HCT116 (cell line): ENCODE measurements around the gene PGR. TPM values are rescaled to one million over a fixed set of nuclear protein-coding genes. Genes with fewer than 3 reads are reported as not detected.

ENCODE experiments used
- ATAC-seq: fragments of 200-7000 bp; cut with Tn5 transposase; 2 replicates; pipeline ENCODE4 v1.9.1; 2020; ENCODE audit warnings: mild to moderate bottlenecking, moderate library complexity
- BruUV-seq: library from RNA; stranded (reverse); fragments of 400-500 nt; replicated peaks from 2 replicates; lab custom pipeline; 2021; lab: Mats Ljungman, UMichigan
- CTCF ChIA-PET: fragments of 300-600 bp; sonication (Branson Sonifier 250); formaldehyde crosslinking; loops from one replicate; lab custom pipeline; 2021; ENCODE audit warnings: antibody characterized with exemption; lab: Charles Lee
- POLR2A ChIA-PET: fragments of 300-600, 350-600 bp; sonication (Branson Sonifier 250); formaldehyde crosslinking; loops from one replicate; lab custom pipeline; 2021; ENCODE audit warnings: antibody characterized with exemption; lab: Charles Lee
- RAD21 ChIA-PET, 2 experiments: fragments of 300-600 bp; sonication (Branson Sonifier 250); formaldehyde crosslinking; loops; one replicate each; lab custom pipeline; 2023; ENCODE audit warnings: low total read pairs in 2 of 2; ENCODE audit not compliant: uncharacterized antibody in 2 of 2, unreplicated experiment in 2 of 2, low non-redundant PET in 1 of 2; lab: Charles Lee
- DNase-seq: peaks from one replicate; pipeline ENCODE4 v3.0.0-alpha.2; 2010; ENCODE audit warnings: low read depth, low spot score
- H2AFZ ChIP-seq: fragments of 200-600 bp; shearing (Covaris generic), sonication (generic); 2 replicates; pipeline ENCODE4 v1.6.1; 2017; ENCODE audit warnings: low read depth, mixed run types, mixed read lengths, antibody characterized with exemption, low read length; ENCODE audit not compliant: poor library complexity, severe bottlenecking
- H3K27ac ChIP-seq: 2 replicates; pipeline ENCODE4 v1.5.1; 2012; ENCODE audit warnings: low read depth, low read length
- H3K27me3 ChIP-seq: fragments of 200-600 bp; sonication (generic); 2 replicates; pipeline ENCODE4 v1.6.1; 2016; ENCODE audit warnings: mixed run types, low read length, mixed read lengths; ENCODE audit not compliant: insufficient read depth
- H3K36me3 ChIP-seq, 2 experiments: fragments of 200-500 bp in 1 of 2; fragments of 200-600 bp in 1 of 2; sonication (Bioruptor generic) in 1 of 2; sonication (generic) in 1 of 2; 2 replicates each; pipeline versions ENCODE4 v1.5.1 to v1.6.1; 2014 to 2016; ENCODE audit warnings: low read length in 2 of 2, inconsistent platforms in 1 of 2, mixed read lengths in 1 of 2, mixed run types in 1 of 2; ENCODE audit not compliant: insufficient read depth in 2 of 2, control insufficient read depth in 1 of 2
- H3K4me1 ChIP-seq, 2 experiments: fragments of 200-600 bp in 1 of 2; sonication (generic) in 1 of 2; 2 replicates each; pipeline versions ENCODE4 v1.5.1 to v1.6.1; 2012 to 2017; ENCODE audit warnings: low read length in 2 of 2, inconsistent platforms in 1 of 2, mild to moderate bottlenecking in 1 of 2, mixed read lengths in 1 of 2, mixed run types in 1 of 2, moderate library complexity in 1 of 2; ENCODE audit not compliant: insufficient read depth in 2 of 2, control insufficient read depth in 1 of 2
- H3K4me2 ChIP-seq: fragments of 200-600 bp; sonication (generic); 2 replicates; pipeline ENCODE4 v1.6.1; 2017; ENCODE audit warnings: mixed run types, low read length, mixed read lengths
- H3K4me3 ChIP-seq, 2 experiments: fragments of 200-600 bp in 1 of 2; sonication (generic) in 1 of 2; replicated peaks in 1 of 2; 2 replicates each; pipeline ENCODE4 v1.5.1; 2011 to 2016; ENCODE audit warnings: low read length in 2 of 2, control low read depth in 1 of 2, low read depth in 1 of 2, mild to moderate bottlenecking in 1 of 2, mixed read lengths in 1 of 2, mixed run types in 1 of 2
- H3K79me2 ChIP-seq: fragments of 200-600 bp; sonication (generic); 2 replicates; pipeline ENCODE4 v1.6.1; 2017; ENCODE audit warnings: mild to moderate bottlenecking, mixed run types, low read length, moderate library complexity, mixed read lengths; ENCODE audit not compliant: insufficient read depth
- H3K9ac ChIP-seq: fragments of 200-600 bp; sonication (generic); 2 replicates; pipeline ENCODE4 v1.6.1; 2016; ENCODE audit warnings: low read length, mixed read lengths
- H3K9me2 ChIP-seq: fragments of 200-600 bp; sonication (generic), shearing (Covaris generic); 2 replicates; pipeline ENCODE4 v1.6.1; 2017; ENCODE audit warnings: mixed run types, mild to moderate bottlenecking, moderate library complexity; ENCODE audit not compliant: insufficient read depth
- H3K9me3 ChIP-seq, 2 experiments: fragments of 200-500 bp in 1 of 2; fragments of 200-600 bp in 1 of 2; sonication (Bioruptor generic) in 1 of 2; sonication (generic) in 1 of 2; 2 replicates each; pipeline ENCODE4 v1.6.1; 2014 to 2017; ENCODE audit warnings: low read length in 2 of 2, mixed read lengths in 2 of 2, inconsistent platforms in 1 of 2, low read depth in 1 of 2, mild to moderate bottlenecking in 1 of 2, mixed run types in 1 of 2, moderate library complexity in 1 of 2; ENCODE audit not compliant: control insufficient read depth in 1 of 2, insufficient read depth in 1 of 2
- H4K20me1 ChIP-seq: fragments of 200-600 bp; sonication (generic), shearing (Covaris generic); 2 replicates; pipeline ENCODE4 v1.6.1; 2017; ENCODE audit warnings: mixed run types, mild to moderate bottlenecking, moderate library complexity; ENCODE audit not compliant: insufficient read depth
- ATF3 ChIP-seq: IDR thresholded peaks from 2 replicates; pipeline ENCODE4 v1.6.1; 2012
- ELF1 ChIP-seq: IDR thresholded peaks from 2 replicates; pipeline ENCODE4 v1.6.1; 2012; ENCODE audit warnings: low read depth, borderline replicate concordance
- EZH2 ChIP-seq: fragments of 200-600 bp; sonication (generic); IDR thresholded peaks from 2 replicates; pipeline ENCODE4 v1.6.1; 2017; ENCODE audit warnings: antibody characterized with exemption, mixed run types
- EZH2phosphoT487 ChIP-seq: fragments of 200-600 bp; IDR thresholded peaks from 2 replicates; pipeline ENCODE4 v1.6.1; 2018; ENCODE audit warnings: antibody characterized with exemption, borderline replicate concordance
- POLR2A ChIP-seq: IDR thresholded peaks from 2 replicates; pipeline ENCODE4 v1.7.0; 2011; ENCODE audit warnings: borderline replicate concordance; ENCODE audit not compliant: insufficient read depth, insufficient read length; ENCODE audit errors: extremely low read depth
- RAD21 ChIP-seq: IDR thresholded peaks from 2 replicates; pipeline ENCODE4 v1.6.1; 2012; ENCODE audit warnings: low read depth, mild to moderate bottlenecking
- REST ChIP-seq: IDR thresholded peaks from 2 replicates; pipeline ENCODE4 v1.6.1; 2012; ENCODE audit warnings: low read depth
- SP1 ChIP-seq: IDR thresholded peaks from 2 replicates; pipeline ENCODE4 v1.6.1; 2012; ENCODE audit warnings: low read depth
- TCF7L2 ChIP-seq: IDR thresholded peaks from 2 replicates; pipeline ENCODE4 v1.7.0; 2011; ENCODE audit warnings: borderline replicate concordance, inconsistent platforms; ENCODE audit not compliant: insufficient read depth, insufficient read length; ENCODE audit errors: extremely low read depth
- YY1 ChIP-seq: IDR thresholded peaks from 2 replicates; pipeline ENCODE4 v1.6.1; 2011; ENCODE audit warnings: low read length, low read depth, moderate library complexity, mild to moderate bottlenecking; ENCODE audit not compliant: insufficient replicate concordance; ENCODE audit errors: extremely low read depth
- ZNF274 ChIP-seq: fragments of 200-500 bp; sonication (Bioruptor generic); IDR thresholded peaks from 2 replicates; pipeline ENCODE4 v1.6.1; 2014; ENCODE audit warnings: mild to moderate bottlenecking, low read depth, low read length, inconsistent platforms
- intact Hi-C: fragments of 100-400 bp; cut with micrococcal nuclease; formaldehyde crosslinking; loops from 2 replicates; pipeline ENCODE4 v1.10.0; 2022
- total RNA-seq: library from RNA; stranded (reverse); gene quantifications from one replicate; pipeline ENCODE4 v1.2.1, GENCODE V29; 2021; ENCODE audit not compliant: unreplicated experiment

The PGR gene
- total RNA-seq, 1 experiment from 2014 or later, result not detected

DNA sequence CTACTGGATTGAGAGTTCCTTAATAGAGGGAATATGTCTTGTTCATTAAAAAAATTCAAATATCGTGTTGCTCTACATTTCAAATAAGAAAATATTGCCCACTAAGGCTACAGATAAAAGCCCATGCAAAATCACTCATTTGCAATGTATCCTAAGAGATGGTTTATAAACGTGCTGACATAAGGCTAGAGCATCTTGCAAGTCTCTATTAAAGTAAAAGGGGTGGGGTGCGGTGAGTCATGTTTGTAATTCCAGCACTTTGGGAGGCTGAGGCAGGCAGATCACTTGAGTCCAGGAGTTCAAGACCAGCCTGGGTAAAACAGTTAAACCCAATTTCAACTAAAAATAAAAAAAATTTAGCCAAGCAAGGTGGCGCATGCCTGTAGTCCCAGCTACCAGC, 70.3 kb downstream of the PGR start:
- no peak overlapping the region for H3K4me2 ChIP-seq
- ATAC-seq (no peak), DNase-seq (no peak)
- intact Hi-C loops, result no loop called here
- POLR2A ChIA-PET, result no interaction called here
- CTCF ChIA-PET, result no interaction called here
- H2AFZ ChIP-seq, result no peak overlapping the region
- no peaks in the 10 kb centered on the region for H3K27me3 ChIP-seq
- H3K9ac ChIP-seq, result no peak overlapping the region
- H3K79me2 ChIP-seq, result no peaks in the 10 kb centered on the region
- no peaks in the 10 kb centered on the region for H3K4me1 ChIP-seq
- RAD21 ChIA-PET, result no interaction called here
- no peaks in the 10 kb centered on the region for H3K9me3 ChIP-seq
- H3K27ac ChIP-seq, result no peak overlapping the region
- H3K4me3 ChIP-seq, result no peak overlapping the region
- TF ChIP-seq ZNF274, result no peak
- no peak for TF ChIP-seq ELF1
- TF ChIP-seq YY1, result no peak
- no peak for TF ChIP-seq RAD21
- TF ChIP-seq ATF3, result no peak
- no peak for TF ChIP-seq SP1
- TF ChIP-seq POLR2A, result no peak
- TF ChIP-seq EZH2phosphoT487, result no peak
- TF ChIP-seq REST, result no peak
- no peak for TF ChIP-seq TCF7L2
- no peak for TF ChIP-seq EZH2
- no TSS peak for BruUV-seq
- H4K20me1 ChIP-seq, result no peaks in the 10 kb centered on the region
- no peaks in the 10 kb centered on the region for H3K36me3 ChIP-seq
- H3K9me2 ChIP-seq, result no peaks in the 10 kb centered on the region
